H9 (cell line): ENCODE results near the gene ZNF362. TPM values are rescaled to one million over a fixed set of nuclear protein-coding genes. Genes with fewer than 3 reads are reported as not detected.
A peak's percentile ranks its signal among the peaks of the same experiment; 100 is the strongest.

Experiments
- DNase-seq: peaks from one replicate; pipeline ENCODE4 v3.0.0-alpha.2; 2017
- H2AFZ ChIP-seq: one replicate; pipeline ENCODE4 v1.6.1; 2013; ENCODE audit warnings: mild to moderate bottlenecking, low read length, control low read depth, moderate library complexity
- H2AK5ac ChIP-seq: 2 replicates; pipeline ENCODE4 v1.6.1; 2013; ENCODE audit warnings: low read length, control low read depth, mixed read lengths; ENCODE audit not compliant: insufficient read length
- H2BK120ac ChIP-seq: one replicate; pipeline ENCODE4 v1.6.1; 2013; ENCODE audit warnings: low read depth, mild to moderate bottlenecking, low read length, control low read depth, inconsistent platforms; ENCODE audit not compliant: poor library complexity, severe bottlenecking
- H2BK12ac ChIP-seq: 2 replicates; pipeline ENCODE4 v1.6.1; 2013; ENCODE audit warnings: low read length, control low read depth, mixed read lengths, low read depth; ENCODE audit not compliant: insufficient read length
- H2BK15ac ChIP-seq: 2 replicates; pipeline ENCODE4 v1.6.1; 2013; ENCODE audit warnings: low read depth, low read length, control low read depth
- H2BK20ac ChIP-seq: one replicate; pipeline ENCODE4 v1.6.1; 2013; ENCODE audit warnings: low read depth, mild to moderate bottlenecking, low read length, control low read depth, inconsistent platforms; ENCODE audit not compliant: poor library complexity, severe bottlenecking
- H2BK5ac ChIP-seq: 2 replicates; pipeline ENCODE4 v1.6.1; 2013; ENCODE audit warnings: low read length, control low read depth, mixed read lengths; ENCODE audit not compliant: insufficient read length
- H3K14ac ChIP-seq: 2 replicates; pipeline ENCODE4 v1.6.1; 2013; ENCODE audit warnings: low read length, control low read depth; ENCODE audit not compliant: insufficient read depth
- H3K18ac ChIP-seq: 2 replicates; pipeline ENCODE4 v1.6.1; 2013; ENCODE audit warnings: low read depth, mild to moderate bottlenecking, mixed read lengths, low read length, control low read depth; ENCODE audit not compliant: insufficient read length
- H3K23ac ChIP-seq: 2 replicates; pipeline ENCODE4 v1.6.1; 2013; ENCODE audit warnings: low read length, control low read depth, mixed read lengths, low read depth; ENCODE audit not compliant: insufficient read length
- H3K23me2 ChIP-seq: 2 replicates; pipeline ENCODE4 v1.6.1; 2013; ENCODE audit warnings: low read depth, mild to moderate bottlenecking, mixed read lengths, low read length, control low read depth; ENCODE audit not compliant: insufficient read length, poor library complexity, severe bottlenecking
- H3K27ac ChIP-seq: 2 replicates; pipeline ENCODE4 v1.5.1; 2013; ENCODE audit warnings: low read length, control low read depth, mixed read lengths, low read depth; ENCODE audit not compliant: insufficient read length
- H3K27me3 ChIP-seq: 2 replicates; pipeline ENCODE4 v1.6.1; 2013; ENCODE audit warnings: low read length, control low read depth, inconsistent platforms; ENCODE audit not compliant: insufficient read depth
- H3K4ac ChIP-seq: 2 replicates; pipeline ENCODE4 v1.6.1; 2013; ENCODE audit warnings: low read depth, mild to moderate bottlenecking, control low read depth, inconsistent platforms, low read length, moderate library complexity
- H3K4me1 ChIP-seq: 2 replicates; pipeline ENCODE4 v1.6.1; 2013; ENCODE audit warnings: low read length, control low read depth, inconsistent platforms; ENCODE audit not compliant: insufficient read depth
- H3K4me2 ChIP-seq: 2 replicates; pipeline ENCODE4 v1.6.1; 2013; ENCODE audit warnings: low read length, control low read depth, mixed read lengths; ENCODE audit not compliant: insufficient read length, insufficient read depth
- H3K56ac ChIP-seq: 2 replicates; pipeline ENCODE4 v1.6.1; 2013; ENCODE audit warnings: low read depth, mild to moderate bottlenecking, mixed read lengths, low read length, control low read depth; ENCODE audit not compliant: insufficient read length
- H3K79me1 ChIP-seq: 2 replicates; pipeline ENCODE4 v1.6.1; 2013; ENCODE audit warnings: low read depth, mild to moderate bottlenecking, moderate library complexity, low read length, control low read depth, inconsistent platforms; ENCODE audit not compliant: insufficient read depth, poor library complexity, severe bottlenecking
- H3K79me2 ChIP-seq: 2 replicates; pipeline ENCODE4 v1.6.1; 2013; ENCODE audit warnings: low read length, control low read depth, inconsistent platforms; ENCODE audit not compliant: insufficient read depth
- H3K9ac ChIP-seq: 2 replicates; pipeline ENCODE4 v1.6.1; 2013; ENCODE audit warnings: low read length, control low read depth, mixed read lengths; ENCODE audit not compliant: insufficient read length; ENCODE audit errors: extremely low read depth
- H3K9me3 ChIP-seq: one replicate; pipeline ENCODE4 v1.6.1; 2013; ENCODE audit warnings: low read depth, low read length, inconsistent platforms; ENCODE audit not compliant: control insufficient read depth
- H3T11ph ChIP-seq: one replicate; pipeline ENCODE4 v1.6.1; 2013; ENCODE audit warnings: mild to moderate bottlenecking, low read length, control low read depth, inconsistent platforms
- H4K20me1 ChIP-seq: one replicate; pipeline ENCODE4 v1.6.1; 2013; ENCODE audit not compliant: control insufficient read depth, insufficient read length, insufficient read depth
- H4K5ac ChIP-seq: 2 replicates; pipeline ENCODE4 v1.6.1; 2013; ENCODE audit warnings: low read depth, mild to moderate bottlenecking, mixed read lengths, low read length, control low read depth; ENCODE audit not compliant: insufficient read length
- H4K8ac ChIP-seq: replicated peaks from 2 replicates; pipeline ENCODE4 v1.6.1; 2013; ENCODE audit warnings: low read length, control low read depth, mixed read lengths, low read depth; ENCODE audit not compliant: insufficient read length
- H4K91ac ChIP-seq: 2 replicates; pipeline ENCODE4 v1.6.1; 2013; ENCODE audit warnings: low read depth, mild to moderate bottlenecking, moderate library complexity, mixed read lengths, low read length, control low read depth; ENCODE audit not compliant: insufficient read length
- H3K27ac Mint-ChIP-seq, 3 experiments: 2 replicates in 2 of 3; 3 replicates in 1 of 3; pipeline ENCODE4 v1.8.0; 2020 to 2021; ENCODE audit warnings: mixed read lengths in 3 of 3, mild to moderate bottlenecking in 1 of 3, moderate library complexity in 1 of 3
- H3K27me3 Mint-ChIP-seq: 2 replicates; pipeline ENCODE4 v1.8.0; 2021; ENCODE audit warnings: low read depth, mild to moderate bottlenecking, moderate library complexity, mixed read lengths
- H3K36me3 Mint-ChIP-seq, 3 experiments: 2 replicates in 2 of 3; 3 replicates in 1 of 3; pipeline ENCODE4 v1.8.0; 2020 to 2021; ENCODE audit warnings: low read depth in 3 of 3, mixed read lengths in 3 of 3; ENCODE audit not compliant: insufficient read depth in 1 of 3
- H3K4me1 Mint-ChIP-seq, 2 experiments: 2 replicates each; pipeline ENCODE4 v1.8.0; 2020; ENCODE audit warnings: mixed read lengths in 2 of 2
- H3K4me3 Mint-ChIP-seq, 2 experiments: 2 replicates in 1 of 2; 3 replicates in 1 of 2; pipeline ENCODE4 v1.8.0; 2020 to 2021; ENCODE audit warnings: mild to moderate bottlenecking in 2 of 2, mixed read lengths in 2 of 2, moderate library complexity in 1 of 2
- H3K9me3 Mint-ChIP-seq, 2 experiments: 2 replicates in 1 of 2; 3 replicates in 1 of 2; pipeline ENCODE4 v1.8.0; 2020; ENCODE audit warnings: mild to moderate bottlenecking in 2 of 2, mixed read lengths in 2 of 2, moderate library complexity in 1 of 2
- CTCF ChIP-seq: fragments of 200-600 bp; sonication (generic); conservative IDR thresholded peaks from 3 replicates; pipeline ENCODE4 v1.8.0; 2021; ENCODE audit warnings: antibody characterized with exemption, mild to moderate bottlenecking
- WGBS: extraction: QIAGEN DNeasy Blood & Tissue Kit; methylation state at CpG from one replicate; pipeline ENCODE4 v1.1.7; 2013; ENCODE audit warnings: missing lambda C conversion rate, low lambda C conversion rate, mixed read lengths; ENCODE audit not compliant: insufficient read length; ENCODE audit errors: extremely low coverage; 5-methylcytosine and 5-hydroxymethylcytosine counted together
- total RNA-seq: library from RNA; stranded (reverse); gene quantifications from 2 replicates; pipeline ENCODE4 v1.2.1, GENCODE V29; 2021

Gene ZNF362
- total RNA-seq, 1 experiment from 2014 or later = 18.7 TPM

GRCh38 chr1:33342041-33342723 is 85.9 kb downstream of the ZNF362 start:
- no peaks in the 10 kb centered on the region for H3K79me2 ChIP-seq
- Mint-ChIP-seq H3K9me3 (no peaks in the 10 kb centered on the region; a peak in 1 of 5 replicates), H3K36me3 (no peaks in the 10 kb centered on the region), H3K27me3 (peaks cover 39% of the 10 kb centered on the region), H3K4me3 (peak overlapping the region; percentile 18 to 69), H3K4me1 (peaks cover 71 to 82% of the 10 kb centered on the region in 2 experiments), H3K27ac (peak overlapping the region; percentile 33 to 85 (median 82); a peak in 5 of 7 replicates)
- H4K5ac ChIP-seq = no peak overlapping the region
- peaks cover 10% of the 10 kb centered on the region for H3K4me1 ChIP-seq
- no CpG with 5 or more reads among the region's 7 CpGs for WGBS
- no peak overlapping the region for H2AFZ ChIP-seq
- no peak overlapping the region for H3T11ph ChIP-seq
- H3K4ac ChIP-seq = no peak overlapping the region
- no peak overlapping the region for H3K27ac ChIP-seq
- no peak overlapping the region for H3K18ac ChIP-seq
- H3K9ac ChIP-seq = no peak overlapping the region
- TF ChIP-seq CTCF = no peak
- H3K4me2 ChIP-seq = peak overlapping the region; percentile 1
- H4K8ac ChIP-seq = no peak overlapping the region
- no peak overlapping the region for H2AK5ac ChIP-seq
- no peaks in the 10 kb centered on the region for H3K9me3 ChIP-seq
- H3K23me2 ChIP-seq = no peaks in the 10 kb centered on the region
- H4K91ac ChIP-seq = no peak overlapping the region
- no peak overlapping the region for H2BK5ac ChIP-seq
- peak; percentile 67 for DNase-seq
- no peak overlapping the region for H3K14ac ChIP-seq
- H3K27me3 ChIP-seq = no peaks in the 10 kb centered on the region; the same call in 1 of the 2 replicates
- no peak overlapping the region for H2BK120ac ChIP-seq
- H3K79me1 ChIP-seq = no peaks in the 10 kb centered on the region
- H4K20me1 ChIP-seq = no peaks in the 10 kb centered on the region
- H2BK20ac ChIP-seq = no peak overlapping the region
- H3K56ac ChIP-seq = no peak overlapping the region
- no peak overlapping the region for H2BK15ac ChIP-seq
- H3K23ac ChIP-seq = no peak overlapping the region
- H2BK12ac ChIP-seq = no peak overlapping the region
